IPS-15b (cell line): Measurements from ENCODE around the gene IQCF2.

ENCODE experiments used
- H3K27me3 ChIP-seq: one replicate; pipeline ENCODE4 v1.6.1; 2013; ENCODE audit warnings: low read length; ENCODE audit not compliant: control insufficient read depth, insufficient read depth
- H3K36me3 ChIP-seq: one replicate; pipeline ENCODE4 v1.6.1; 2013; ENCODE audit warnings: low read length; ENCODE audit not compliant: control insufficient read depth, insufficient read depth
- H3K4me1 ChIP-seq: one replicate; pipeline ENCODE4 v1.6.1; 2013; ENCODE audit warnings: mild to moderate bottlenecking, low read length; ENCODE audit not compliant: control insufficient read depth, insufficient read depth
- H3K4me3 ChIP-seq: one replicate; pipeline ENCODE4 v1.5.1; 2013; ENCODE audit warnings: low read depth, low read length
- H3K9ac ChIP-seq: one replicate; pipeline ENCODE4 v1.6.1; 2013; ENCODE audit warnings: low read depth, mild to moderate bottlenecking, low read length
- H3K9me3 ChIP-seq: one replicate; pipeline ENCODE4 v1.6.1; 2013; ENCODE audit warnings: mild to moderate bottlenecking, low read length; ENCODE audit not compliant: control insufficient read depth, insufficient read depth

Gene IQCF2

DNA sequence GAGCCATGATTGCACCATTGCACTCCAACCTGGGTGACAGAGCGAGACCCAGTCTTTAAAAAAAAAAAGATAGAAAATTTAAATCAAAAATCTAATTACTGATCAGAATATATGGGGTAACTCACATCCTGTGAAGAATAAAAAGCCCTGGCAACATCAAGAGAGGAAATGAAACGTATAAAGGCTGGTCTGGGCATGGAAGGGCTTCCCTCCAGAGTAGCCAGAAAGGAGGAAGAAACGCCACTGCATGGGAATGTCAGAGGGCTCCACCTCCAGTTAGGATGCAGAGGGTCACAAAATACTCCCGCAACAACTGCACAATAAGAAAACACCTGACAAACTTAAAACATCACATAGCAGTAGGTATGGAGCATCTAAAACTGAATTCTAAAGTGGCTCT is 46.6 kb downstream of the IQCF2 start:
- no peaks in the 10 kb centered on the region for H3K27me3 ChIP-seq
- no peaks in the 10 kb centered on the region for H3K36me3 ChIP-seq
- no peak overlapping the region for H3K4me3 ChIP-seq
- H3K9me3 ChIP-seq, result no peaks in the 10 kb centered on the region
- H3K9ac ChIP-seq, result no peak overlapping the region
- no peaks in the 10 kb centered on the region for H3K4me1 ChIP-seq
